GM12878 (cell line): ENCODE results near the gene CHST13. TPM values are rescaled to one million over a fixed set of nuclear protein-coding genes. Genes with fewer than 3 reads are reported as not detected.

ENCODE experiments used
- ATAC-seq: fragments of 200-7000 bp; cut with Tn5 transposase; 3 replicates; pipeline ENCODE4 v1.9.1; 2020; ENCODE audit warnings: mild to moderate bottlenecking, moderate library complexity
- BruUV-seq: library from RNA; stranded (reverse); fragments of 400-500 nt; replicated peaks from 2 replicates; lab custom pipeline; 2021; lab: Mats Ljungman, UMichigan
- CTCF ChIA-PET: fragments of 300-600 bp; sonication (Branson Sonifier 250); formaldehyde crosslinking; extraction: SDS; loops from one replicate; lab custom pipeline; 2021; ENCODE audit warnings: inconsistent platforms; lab: Yijun Ruan, JAX
- POLR2A ChIA-PET: fragments of 350-600 bp; formaldehyde crosslinking; extraction: SDS; loops from one replicate; lab custom pipeline; 2021; ENCODE audit warnings: inconsistent platforms; lab: Charles Lee
- RAD21 ChIA-PET: fragments of 300-600 bp; sonication (Branson Sonifier 250); formaldehyde crosslinking; loops from one replicate; lab custom pipeline; 2023; ENCODE audit warnings: antibody characterized with exemption; ENCODE audit not compliant: unreplicated experiment; lab: Charles Lee
- SMC1A ChIA-PET: fragments of 300-600 bp; sonication (Branson Sonifier 250); formaldehyde crosslinking; loops from one replicate; lab custom pipeline; 2023; ENCODE audit not compliant: unreplicated experiment, uncharacterized antibody; lab: Charles Lee
- DNase-seq: peaks from one replicate; pipeline ENCODE4 v3.0.0-alpha.2; 2011; ENCODE audit warnings: low read depth, low spot score
- FAIRE-seq: peaks from 3 replicates; lab custom pipeline; 2011; peaks lifted over from hg19 to GRCh38; lab: Jason Lieb, UNC
- H2AFZ ChIP-seq: 2 replicates; pipeline ENCODE4 v1.6.0; 2011; ENCODE audit warnings: low read depth, low read length, control low read depth; ENCODE audit not compliant: control insufficient read depth
- H3K27ac ChIP-seq: 2 replicates; pipeline ENCODE4 v1.5.1; 2011; ENCODE audit warnings: control low read depth; ENCODE audit not compliant: control insufficient read depth, insufficient read depth
- H3K27me3 ChIP-seq, 2 experiments: replicated peaks in 1 of 2; 2 replicates each; pipeline versions ENCODE4 v1.6.0 to v1.6.1; 2011; ENCODE audit warnings: low read length in 1 of 2; ENCODE audit not compliant: control insufficient read depth in 2 of 2, insufficient read depth in 2 of 2
- H3K36me3 ChIP-seq, 2 experiments: 2 replicates each; pipeline ENCODE4 v1.5.1; 2011; ENCODE audit warnings: low read length in 1 of 2; ENCODE audit not compliant: control insufficient read depth in 2 of 2, insufficient read depth in 2 of 2
- H3K4me1 ChIP-seq: 2 replicates; pipeline ENCODE4 v1.6.1; 2011; ENCODE audit warnings: mild to moderate bottlenecking, low read length, moderate library complexity, mixed read lengths; ENCODE audit not compliant: control insufficient read depth, insufficient read depth
- H3K4me2 ChIP-seq: 2 replicates; pipeline ENCODE4 v1.6.0; 2011; ENCODE audit warnings: control low read depth; ENCODE audit not compliant: control insufficient read depth, insufficient read depth
- H3K4me3 ChIP-seq: fragments of 200-600 bp; sonication (generic); 2 replicates; pipeline ENCODE4 v1.5.1; 2016
- H3K79me2 ChIP-seq: 2 replicates; pipeline ENCODE4 v1.6.0; 2011; ENCODE audit warnings: low read length; ENCODE audit not compliant: control insufficient read depth, insufficient read depth
- H3K9ac ChIP-seq: 2 replicates; pipeline ENCODE4 v1.8.0; 2011; ENCODE audit warnings: low read length, control low read depth, mixed read lengths; ENCODE audit not compliant: control insufficient read depth, insufficient read depth
- H3K9me3 ChIP-seq: replicated peaks from 3 replicates; pipeline ENCODE4 v1.5.1; 2011; ENCODE audit warnings: mild to moderate bottlenecking, low read length; ENCODE audit not compliant: control insufficient read depth, insufficient read depth
- H4K20me1 ChIP-seq: 2 replicates; pipeline ENCODE4 v1.6.0; 2011; ENCODE audit not compliant: control insufficient read depth, insufficient read depth
- BCL3 ChIP-seq: IDR thresholded peaks from 2 replicates; pipeline ENCODE4 v1.6.1; 2011; ENCODE audit warnings: borderline replicate concordance, low read depth, mild to moderate bottlenecking, moderate library complexity, low read length; ENCODE audit not compliant: insufficient read depth, poor library complexity, severe bottlenecking
- CEBPZ ChIP-seq: fragments of 150-350 bp; IDR thresholded peaks from 2 replicates; pipeline ENCODE4 v1.6.1; 2016; ENCODE audit warnings: low read depth, low read length
- CHD4 ChIP-seq: fragments of 200-600 bp; sonication (generic); IDR thresholded peaks from 2 replicates; pipeline ENCODE4 v1.6.1; 2016; ENCODE audit warnings: mild to moderate bottlenecking
- EP300 ChIP-seq, 2 experiments: fragments of 150-350 bp in 1 of 2; IDR thresholded peaks; 2 replicates each; pipeline ENCODE4 v1.6.1; 2011 to 2012; ENCODE audit warnings: low read depth in 2 of 2, low read length in 2 of 2, borderline replicate concordance in 1 of 2, improper control_type of control experiment in 1 of 2, inconsistent platforms in 1 of 2; ENCODE audit not compliant: control insufficient read depth in 1 of 2
- ESRRA ChIP-seq: IDR thresholded peaks from 2 replicates; pipeline ENCODE4 v1.6.1; 2012; ENCODE audit warnings: mild to moderate bottlenecking, low read length, improper control_type of control experiment
- NFYB ChIP-seq: IDR thresholded peaks from 2 replicates; pipeline ENCODE4 v1.6.1; 2011; ENCODE audit warnings: low read depth, mild to moderate bottlenecking, low read length, improper control_type of control experiment, moderate library complexity; ENCODE audit not compliant: insufficient read depth
- POLR2A ChIP-seq: IDR thresholded peaks from 2 replicates; pipeline ENCODE4 v1.6.1; 2011; ENCODE audit warnings: low read depth, mild to moderate bottlenecking, low read length
- RAD21 ChIP-seq: IDR thresholded peaks from 2 replicates; pipeline ENCODE4 v1.6.1; 2011; ENCODE audit warnings: mild to moderate bottlenecking, low read depth, low read length, moderate library complexity; ENCODE audit not compliant: insufficient read depth
- RFX5 ChIP-seq: IDR thresholded peaks from 2 replicates; pipeline ENCODE4 v1.6.1; 2011; ENCODE audit warnings: low read depth, low read length, improper control_type of control experiment
- YBX1 ChIP-seq: fragments of 450-650 bp; IDR thresholded peaks from 2 replicates; pipeline ENCODE4 v1.6.1; 2016; ENCODE audit warnings: antibody characterized with exemption
- WGBS: methylation state at CpG from one replicate; pipeline ENCODE4 v1.1.6; 2016; ENCODE audit warnings: low lambda C conversion rate; ENCODE audit not compliant: insufficient replicate concordance, insufficient coverage; ENCODE audit errors: missing lambda C conversion rate; 5-methylcytosine and 5-hydroxymethylcytosine counted together
- in situ Hi-C: fragments of 300-500 bp; cut with MboI; formaldehyde crosslinking; loops from 9 replicates; pipeline ENCODE4 v1.14.3; 2018; ENCODE audit warnings: mixed read lengths
- intact Hi-C: fragments of 100-400 bp; cut with micrococcal nuclease; formaldehyde crosslinking; loops from one replicate; pipeline ENCODE4 v1.14.2; 2022; ENCODE audit not compliant: unreplicated experiment
- polyA plus RNA-seq, 11 experiments: library from polyadenylated mRNA; depleted of rRNA in 4 of 11; unstranded in 6 of 11; stranded (reverse) in 5 of 11; fragments of >200 nt; fragmentation: Nextera tagmentation in 4 of 11; fragmentation: Illumina TruSeq in 1 of 11; extraction: Ambion mirVana in 4 of 11; extraction: Trizol in 1 of 11; gene quantifications; 1 replicate in 1 of 11; 2 replicates in 10 of 11; pipeline versions ENCODE4 v1.2.1 to v1.2.3, GENCODE V29; 2011 to 2016; ENCODE audit warnings: inconsistent platforms in 2 of 11, missing spikeins in 2 of 11, low read depth in 1 of 11
- total RNA-seq, 4 experiments: library from RNA; depleted of rRNA in 3 of 4; stranded (reverse); fragments of >200 nt in 3 of 4; fragmentation: Illumina TruSeq in 1 of 4; extraction: Trizol in 1 of 4; gene quantifications; 2 replicates each; pipeline versions ENCODE4 v1.2.1 to v1.2.3, GENCODE V29; 2013 to 2021

CHST13 gene
- total and polyA plus RNA-seq, 10 of the 15 experiments (the other 5 are each of a cell fraction or from before 2014, with no cell fraction given), result not detected

GRCh38 chr3:126480861-126481260 is 43.1 kb upstream of the CHST13 start:
- FAIRE-seq, result no peak
- ChIA-PET SMC1A (no interaction called here), RAD21 (no interaction called here), CTCF (no interaction called here), POLR2A (no interaction called here)
- Histone ChIP-seq H3K79me2 (no peaks in the 10 kb centered on the region), H3K36me3 (no peaks in the 10 kb centered on the region), H2AFZ (no peak overlapping the region), H3K9ac (no peak overlapping the region), H3K4me3 (no peak overlapping the region), H3K27me3 (no peaks in the 10 kb centered on the region)
- DNase-seq, result no peak
- 51% methylated on average over 8 of the region's 8 CpGs for WGBS
- TF ChIP-seq NFYB, result no peak
- TF ChIP-seq RAD21, result no peak
- TF ChIP-seq RFX5, result no peak
- no peak for TF ChIP-seq CHD4
- TF ChIP-seq POLR2A, result no peak
- no peak for TF ChIP-seq ESRRA
- TF ChIP-seq EP300 (IDR thresholded peaks at IDR 0.05; ENCODE audit: borderline replicate concordance in 1 of 2, control insufficient read depth in 1 of 2, low read depth in 2 of 2, low read length in 2 of 2), result no peak
- no peak for TF ChIP-seq CEBPZ
- no peak for TF ChIP-seq BCL3
- TF ChIP-seq YBX1, result no peak
- TF ChIP-seq, all 136 proteins: peak for 0
- Histone ChIP-seq H3K4me2 (no peak overlapping the region), H3K27ac (no peak overlapping the region), H3K4me1 (no peaks in the 10 kb centered on the region), H4K20me1 (no peaks in the 10 kb centered on the region), H3K9me3 (no peaks in the 10 kb centered on the region)
- in situ Hi-C loops (no loop called here), intact Hi-C loops (no loop called here)
- no TSS peak for BruUV-seq
- no peak for ATAC-seq
